ENCODE results near the gene FUCA2. TPM values are rescaled to one million over a fixed set of nuclear protein-coding genes. Genes with fewer than 3 reads are reported as not detected.
A peak's percentile ranks its signal among the peaks of the same experiment; 100 is the strongest.
"Not testable (repeated sequence)": the region's sequence is repeated elsewhere in the genome, so short reads cannot be mapped to it uniquely, and the experiment has no call there.

Gene FUCA2
- total and polyA plus RNA-seq, 4 donors: 17.4 to 36.6 (median 26.9) TPM

GRCh38 chr6:143468823-143469222 is 42.7 kb downstream of the FUCA2 start:
- H3K36me3 ChIP-seq (ENCODE audit: control insufficient read depth in 1 of 2, insufficient read depth in 2 of 2, low read length in 1 of 2); DNase-seq; H3K27ac ChIP-seq (ENCODE audit: low read depth in 1 of 2, low read length in 2 of 2); H3K9me3 ChIP-seq (ENCODE audit: control insufficient read depth, low read length); H3K4me3 ChIP-seq (ENCODE audit: low read length in 2 of 2); H3K4me1 ChIP-seq (ENCODE audit: control insufficient read depth in 1 of 2, insufficient read depth in 2 of 2, low read length in 2 of 2); H3K27me3 ChIP-seq (ENCODE audit: control insufficient read depth in 1 of 2, insufficient read depth in 2 of 2, low read length in 1 of 2); intact Hi-C loops (cut with DNase I); ATAC-seq (ENCODE audit: low FRiP score): not testable (repeated sequence)
- WGBS, 2 donors: 92 to 95% methylated on average over 2 of the region's 2 CpGs

DNA sequence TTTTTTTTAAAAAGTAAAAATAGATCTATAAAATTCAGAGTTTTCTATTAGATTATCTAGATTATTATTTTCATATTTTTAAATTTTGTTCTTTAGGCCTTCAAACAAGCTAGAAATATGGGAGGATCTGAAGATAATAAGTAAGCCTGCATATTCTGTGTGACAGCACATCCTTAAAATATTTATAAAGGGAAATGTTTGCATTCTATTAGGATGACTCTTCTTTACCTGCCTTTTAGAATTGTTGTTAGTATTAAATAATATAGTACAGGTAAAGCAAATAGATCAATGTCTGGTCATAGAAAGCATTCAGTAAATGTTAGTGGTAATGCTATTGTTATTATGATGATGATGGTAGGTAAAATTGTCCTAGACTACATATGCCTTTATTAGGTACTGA is 43.5 kb downstream of the FUCA2 start:
- DNase-seq: no peak
- no peak overlapping the region for H3K4me3 ChIP-seq (ENCODE audit: low read length in 2 of 2)
- no peaks in the 10 kb centered on the region for H3K9me3 ChIP-seq (ENCODE audit: control insufficient read depth, low read length)
- H3K27ac ChIP-seq (ENCODE audit: low read depth in 1 of 2, low read length in 2 of 2): no peak overlapping the region
- intact Hi-C loops (cut with DNase I): no loop called here
- H3K36me3 ChIP-seq (ENCODE audit: control insufficient read depth in 1 of 2, insufficient read depth in 2 of 2, low read length in 1 of 2): peaks cover 0 to 4% of the 10 kb centered on the region in 2 donors
- no peaks in the 10 kb centered on the region for H3K4me1 ChIP-seq (ENCODE audit: control insufficient read depth in 1 of 2, insufficient read depth in 2 of 2, low read length in 2 of 2)
- H3K27me3 ChIP-seq (ENCODE audit: control insufficient read depth in 1 of 2, insufficient read depth in 2 of 2, low read length in 1 of 2): no peaks in the 10 kb centered on the region
- ATAC-seq (ENCODE audit: low FRiP score): no peak

DNA sequence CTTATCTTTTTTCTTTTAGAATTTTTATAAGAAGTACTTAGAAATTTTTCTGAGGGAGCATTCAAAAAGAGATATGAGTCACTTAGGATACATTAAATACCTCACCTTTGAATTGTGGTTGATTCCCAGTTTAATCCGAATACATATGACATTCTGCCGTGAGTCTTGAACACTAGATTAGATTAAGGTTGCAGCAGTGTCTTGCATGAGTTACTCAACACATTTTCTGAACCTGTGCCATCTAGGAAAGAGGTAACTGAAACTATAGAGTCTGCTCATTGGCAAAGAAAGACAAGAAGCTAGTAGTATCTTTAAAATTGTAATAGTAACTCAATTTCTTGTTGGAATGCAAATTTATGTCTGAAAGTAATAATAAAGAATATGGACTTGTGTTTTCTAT is 46.0 kb downstream of the FUCA2 start:
- Histone ChIP-seq H3K9me3 (ENCODE audit: control insufficient read depth, low read length) (no peaks in the 10 kb centered on the region), H3K36me3 (ENCODE audit: control insufficient read depth in 1 of 2, insufficient read depth in 2 of 2, low read length in 1 of 2) (peaks cover 0 to 7% of the 10 kb centered on the region in 2 donors), H3K4me1 (ENCODE audit: control insufficient read depth in 1 of 2, insufficient read depth in 2 of 2, low read length in 2 of 2) (no peaks in the 10 kb centered on the region), H3K27ac (ENCODE audit: low read depth in 1 of 2, low read length in 2 of 2) (no peak overlapping the region), H3K27me3 (ENCODE audit: control insufficient read depth in 1 of 2, insufficient read depth in 2 of 2, low read length in 1 of 2) (no peaks in the 10 kb centered on the region), H3K4me3 (ENCODE audit: low read length in 2 of 2) (no peak overlapping the region)
- no peak for DNase-seq
- 91 to 94% methylated on average over 2 of the region's 2 CpGs for WGBS, 2 donors
- intact Hi-C loops (cut with DNase I): no loop called here
- ATAC-seq (ENCODE audit: low FRiP score): no peak

- H3K27ac ChIP-seq (ENCODE audit: low read depth in 1 of 2, low read length in 2 of 2): no peak overlapping the region
These were observed 53.8 kb downstream of the FUCA2 start for GRCh38 chr6:143457563-143458359.

DNA sequence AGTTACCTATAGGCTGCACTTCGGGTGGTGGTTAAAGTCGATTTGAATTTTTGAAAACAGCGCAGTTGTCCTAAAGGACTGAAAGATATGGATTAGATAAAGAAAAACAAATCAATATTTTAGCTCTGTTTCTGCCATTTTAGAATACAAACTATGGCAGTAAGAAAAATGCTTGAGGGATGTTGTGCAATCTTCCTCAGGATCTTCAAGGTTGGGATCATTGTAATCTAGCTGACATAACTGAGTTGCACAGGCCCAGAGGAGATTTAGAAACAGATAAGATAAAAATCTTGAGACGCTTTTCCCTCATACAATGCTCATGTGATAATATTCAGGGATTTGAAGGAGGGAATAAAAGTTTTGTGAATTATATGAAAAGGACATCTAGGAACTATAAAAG is 60.0 kb downstream of the FUCA2 start:
- 37 to 41% methylated on average over 4 of the region's 4 CpGs for WGBS, 2 donors
- H3K4me1 ChIP-seq (ENCODE audit: control insufficient read depth in 1 of 2, insufficient read depth in 2 of 2, low read length in 2 of 2): peaks cover 0 to 2% of the 10 kb centered on the region in 2 donors
- no peak for ATAC-seq (ENCODE audit: low FRiP score)
- H3K36me3 ChIP-seq (ENCODE audit: control insufficient read depth in 1 of 2, insufficient read depth in 2 of 2, low read length in 1 of 2): no peaks in the 10 kb centered on the region
- no peaks in the 10 kb centered on the region for H3K27me3 ChIP-seq (ENCODE audit: control insufficient read depth in 1 of 2, insufficient read depth in 2 of 2, low read length in 1 of 2)
- intact Hi-C loops (cut with DNase I): no loop called here
- DNase-seq: no peak
- peak overlapping the region; percentile 78 to 90 for H3K4me3 ChIP-seq (ENCODE audit: low read length in 2 of 2)
- no peaks in the 10 kb centered on the region for H3K9me3 ChIP-seq (ENCODE audit: control insufficient read depth, low read length)
- H3K27ac ChIP-seq (ENCODE audit: low read depth in 1 of 2, low read length in 2 of 2): no peak overlapping the region

More at GRCh38 chr6:143457563-143458359, 53.8 kb downstream of the FUCA2 start:
- intact Hi-C loops (cut with DNase I): no loop called here
- ATAC-seq (ENCODE audit: low FRiP score): no peak
- DNase-seq: no peak
- Histone ChIP-seq H3K4me1 (ENCODE audit: control insufficient read depth in 1 of 2, insufficient read depth in 2 of 2, low read length in 2 of 2) (no peaks in the 10 kb centered on the region), H3K27me3 (ENCODE audit: control insufficient read depth in 1 of 2, insufficient read depth in 2 of 2, low read length in 1 of 2) (no peaks in the 10 kb centered on the region), H3K9me3 (ENCODE audit: control insufficient read depth, low read length) (no peaks in the 10 kb centered on the region), H3K36me3 (ENCODE audit: control insufficient read depth in 1 of 2, insufficient read depth in 2 of 2, low read length in 1 of 2) (peaks cover 0 to 8% of the 10 kb centered on the region in 2 donors), H3K4me3 (ENCODE audit: low read length in 2 of 2) (no peak overlapping the region)
- 67 to 94% methylated on average over 2 of the region's 2 CpGs for WGBS, 2 donors

DNA sequence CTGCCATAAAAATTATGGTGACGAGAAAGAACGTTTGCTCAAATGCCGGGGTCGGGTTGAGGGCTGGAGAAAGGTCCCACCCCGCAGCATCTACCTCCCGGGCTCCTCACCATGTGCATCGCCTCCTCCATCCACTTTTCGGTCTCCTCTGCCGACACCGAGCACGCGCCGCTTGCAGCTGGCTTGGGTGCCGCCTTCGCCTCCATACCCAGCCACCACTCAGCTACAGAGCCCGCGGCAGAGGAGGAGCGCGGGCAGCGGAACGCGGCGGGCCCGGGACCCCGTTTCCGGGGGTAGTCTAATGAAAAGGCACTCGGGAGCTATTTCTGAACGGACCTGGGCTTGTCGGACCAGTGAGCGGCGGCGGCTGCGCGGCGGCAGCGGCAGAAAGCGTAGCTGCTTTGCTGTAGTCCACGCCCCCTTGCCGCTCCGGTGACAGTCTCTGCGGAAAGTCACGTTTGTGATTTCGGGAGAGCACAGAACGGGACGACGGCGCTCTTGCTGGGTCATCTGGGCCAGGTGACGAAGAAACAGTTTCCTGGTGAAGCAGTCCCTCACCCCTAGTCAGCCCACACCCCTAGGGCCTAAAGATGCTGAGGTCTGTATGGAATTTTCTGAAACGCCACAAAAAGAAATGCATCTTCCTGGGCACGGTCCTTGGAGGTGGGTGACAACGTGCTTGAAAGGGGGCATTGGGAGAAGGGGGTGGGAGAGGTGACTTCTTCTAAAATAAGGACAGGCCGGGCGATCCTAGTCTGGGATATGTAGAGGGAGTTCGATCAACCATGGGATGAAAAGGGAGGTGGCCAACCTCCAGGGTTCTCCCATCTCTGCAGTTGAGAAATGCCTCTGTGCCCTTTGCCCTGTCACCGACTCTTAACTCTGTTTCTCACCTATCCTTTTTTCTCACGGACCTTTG is 60.8 kb downstream of the FUCA2 start, which contains the start of the genes ADAT2 and PEX3:
ADAT2 (minus strand) TSS at position 243 of the 919 bp plus-strand sequence; CDS start at position 206, 37 bp downstream.
PEX3 (plus strand) TSS at position 353 of the 919 bp plus-strand sequence; CDS start at position 591, 238 bp downstream.
- DNase-seq (peak; percentile 95 to 96), ATAC-seq (ENCODE audit: low FRiP score) (peak; percentile 99)
- WGBS, 2 donors: 0% methylated on average over 56 of the region's 56 CpGs
- Histone ChIP-seq H3K27me3 (ENCODE audit: control insufficient read depth in 1 of 2, insufficient read depth in 2 of 2, low read length in 1 of 2) (no peaks in the 10 kb centered on the region), H3K27ac (ENCODE audit: low read depth in 1 of 2, low read length in 2 of 2) (peak within 1 kb of the TSS in 1 of 2 donors; percentile 62), H3K4me1 (ENCODE audit: control insufficient read depth in 1 of 2, insufficient read depth in 2 of 2, low read length in 2 of 2) (peaks cover 0 to 2% of the 10 kb centered on the region in 2 donors), H3K9me3 (ENCODE audit: control insufficient read depth, low read length) (no peaks in the 10 kb centered on the region), H3K36me3 (ENCODE audit: control insufficient read depth in 1 of 2, insufficient read depth in 2 of 2, low read length in 1 of 2) (no peaks in the 10 kb centered on the region), H3K4me3 (ENCODE audit: low read length in 2 of 2) (peak within 1 kb of the TSS; percentile 86 to 90)
- intact Hi-C loops (cut with DNase I): no loop called here

DNA sequence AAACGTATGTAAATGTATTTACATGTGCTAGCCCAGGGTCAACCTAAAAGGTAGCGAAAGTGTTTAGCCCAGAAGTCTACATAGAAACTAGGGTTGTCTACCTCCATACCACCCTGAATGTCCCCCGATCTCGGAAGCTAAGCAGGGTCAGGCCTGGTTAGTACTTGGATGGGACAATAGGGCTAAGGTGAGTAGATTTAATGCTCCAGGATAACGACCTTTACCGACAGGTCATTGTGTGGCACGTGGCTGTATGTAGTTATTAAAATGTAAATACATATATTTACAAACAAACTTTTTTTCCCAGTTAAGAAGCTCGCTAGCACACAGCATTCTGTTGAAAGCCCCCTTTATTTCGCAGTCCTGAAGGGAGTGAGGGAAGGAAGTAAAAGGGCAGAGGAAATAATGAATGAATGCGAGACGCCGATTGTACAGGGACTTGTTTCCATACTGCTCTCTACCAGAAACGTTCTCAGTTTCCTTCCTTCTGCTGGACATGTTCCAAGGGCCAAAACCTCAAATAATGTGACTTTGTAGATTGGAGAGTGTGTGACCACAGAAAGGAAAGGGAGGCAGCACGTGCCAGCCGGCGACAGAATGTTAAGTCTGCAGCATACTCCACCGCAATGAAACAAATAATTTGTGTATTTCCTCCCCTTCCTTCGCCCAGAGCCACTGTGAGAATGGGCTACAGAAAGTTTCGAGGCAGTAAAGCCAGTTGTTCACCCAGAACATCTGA is 61.6 kb downstream of the FUCA2 start:
- WGBS, 2 donors: 6% methylated on average over 19 of the region's 19 CpGs
- intact Hi-C loops (cut with DNase I): no loop called here
- DNase-seq (peak in 1 of 2 donors; percentile 53), ATAC-seq (ENCODE audit: low FRiP score) (peak; percentile 34)
- peaks cover 0 to 2% of the 10 kb centered on the region in 2 donors for H3K4me1 ChIP-seq (ENCODE audit: control insufficient read depth in 1 of 2, insufficient read depth in 2 of 2, low read length in 2 of 2)
- no peaks in the 10 kb centered on the region for H3K27me3 ChIP-seq (ENCODE audit: control insufficient read depth in 1 of 2, insufficient read depth in 2 of 2, low read length in 1 of 2)
- no peaks in the 10 kb centered on the region for H3K36me3 ChIP-seq (ENCODE audit: control insufficient read depth in 1 of 2, insufficient read depth in 2 of 2, low read length in 1 of 2)
- no peaks in the 10 kb centered on the region for H3K9me3 ChIP-seq (ENCODE audit: control insufficient read depth, low read length)
- peak overlapping the region in 1 of 2 donors; percentile 62 for H3K27ac ChIP-seq (ENCODE audit: low read depth in 1 of 2, low read length in 2 of 2)
- peak overlapping the region; percentile 73 to 86 for H3K4me3 ChIP-seq (ENCODE audit: low read length in 2 of 2)

GRCh38 chr6:143449082-143449713 is 62.3 kb downstream of the FUCA2 start:
- Histone ChIP-seq H3K9me3 (ENCODE audit: control insufficient read depth, low read length) (no peaks in the 10 kb centered on the region), H3K4me1 (ENCODE audit: control insufficient read depth in 1 of 2, insufficient read depth in 2 of 2, low read length in 2 of 2) (peaks cover 0 to 2% of the 10 kb centered on the region in 2 donors), H3K36me3 (ENCODE audit: control insufficient read depth in 1 of 2, insufficient read depth in 2 of 2, low read length in 1 of 2) (no peaks in the 10 kb centered on the region), H3K27ac (ENCODE audit: low read depth in 1 of 2, low read length in 2 of 2) (no peak overlapping the region), H3K4me3 (ENCODE audit: low read length in 2 of 2) (peak overlapping the region; percentile 73 to 86), H3K27me3 (ENCODE audit: control insufficient read depth in 1 of 2, insufficient read depth in 2 of 2, low read length in 1 of 2) (no peaks in the 10 kb centered on the region)
- 78 to 79% methylated on average over 6 of the region's 6 CpGs for WGBS, 2 donors
- no peak for DNase-seq
- no peak for ATAC-seq (ENCODE audit: low FRiP score)
- intact Hi-C loops (cut with DNase I): no loop called here
